ENCODE data around the gene NME2.

NME2 gene

DNA sequence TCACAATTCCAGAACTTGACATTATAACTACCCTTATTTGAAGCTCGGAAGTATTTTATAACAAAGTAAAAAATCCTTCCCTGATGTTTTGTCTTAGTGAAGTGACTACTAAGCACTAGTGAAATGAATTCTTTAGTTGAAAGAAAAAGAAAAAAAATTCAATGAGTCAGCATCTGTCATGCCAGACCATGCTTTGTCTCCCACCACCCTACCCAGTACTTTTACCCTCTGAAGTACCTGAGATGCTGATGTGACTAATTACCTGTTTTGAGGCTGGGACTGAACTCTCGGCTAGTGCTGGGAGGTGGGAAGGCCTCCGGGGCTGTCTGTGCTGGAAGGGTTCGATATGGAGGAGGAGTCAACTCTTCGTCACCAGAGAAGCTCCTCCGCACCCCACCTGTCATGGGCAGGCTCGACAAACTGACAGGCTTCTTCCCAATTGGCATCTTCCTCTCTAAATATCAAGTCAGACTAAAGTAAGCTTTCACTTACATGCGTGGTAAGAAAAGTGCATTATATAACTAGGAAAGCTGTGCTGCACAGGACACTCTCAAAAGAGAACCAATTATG lies 19.6 kb downstream of the NME2 start:
- TF ChIP-seq, protein P1, sequence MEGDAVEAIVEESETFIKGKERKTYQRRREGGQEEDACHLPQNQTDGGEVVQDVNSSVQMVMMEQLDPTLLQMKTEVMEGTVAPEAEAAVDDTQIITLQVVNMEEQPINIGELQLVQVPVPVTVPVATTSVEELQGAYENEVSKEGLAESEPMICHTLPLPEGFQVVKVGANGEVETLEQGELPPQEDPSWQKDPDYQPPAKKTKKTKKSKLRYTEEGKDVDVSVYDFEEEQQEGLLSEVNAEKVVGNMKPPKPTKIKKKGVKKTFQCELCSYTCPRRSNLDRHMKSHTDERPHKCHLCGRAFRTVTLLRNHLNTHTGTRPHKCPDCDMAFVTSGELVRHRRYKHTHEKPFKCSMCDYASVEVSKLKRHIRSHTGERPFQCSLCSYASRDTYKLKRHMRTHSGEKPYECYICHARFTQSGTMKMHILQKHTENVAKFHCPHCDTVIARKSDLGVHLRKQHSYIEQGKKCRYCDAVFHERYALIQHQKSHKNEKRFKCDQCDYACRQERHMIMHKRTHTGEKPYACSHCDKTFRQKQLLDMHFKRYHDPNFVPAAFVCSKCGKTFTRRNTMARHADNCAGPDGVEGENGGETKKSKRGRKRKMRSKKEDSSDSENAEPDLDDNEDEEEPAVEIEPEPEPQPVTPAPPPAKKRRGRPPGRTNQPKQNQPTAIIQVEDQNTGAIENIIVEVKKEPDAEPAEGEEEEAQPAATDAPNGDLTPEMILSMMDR (IDR thresholded peaks at IDR 0.05; ENCODE audit: insufficient read depth, low read depth, low read length, missing control alignments) = no peak
- DNase-seq (ENCODE audit: low read depth) = no peak
- H3K4me3 ChIP-seq (ENCODE audit: low read depth, low read length) = no peak overlapping the region

DNA sequence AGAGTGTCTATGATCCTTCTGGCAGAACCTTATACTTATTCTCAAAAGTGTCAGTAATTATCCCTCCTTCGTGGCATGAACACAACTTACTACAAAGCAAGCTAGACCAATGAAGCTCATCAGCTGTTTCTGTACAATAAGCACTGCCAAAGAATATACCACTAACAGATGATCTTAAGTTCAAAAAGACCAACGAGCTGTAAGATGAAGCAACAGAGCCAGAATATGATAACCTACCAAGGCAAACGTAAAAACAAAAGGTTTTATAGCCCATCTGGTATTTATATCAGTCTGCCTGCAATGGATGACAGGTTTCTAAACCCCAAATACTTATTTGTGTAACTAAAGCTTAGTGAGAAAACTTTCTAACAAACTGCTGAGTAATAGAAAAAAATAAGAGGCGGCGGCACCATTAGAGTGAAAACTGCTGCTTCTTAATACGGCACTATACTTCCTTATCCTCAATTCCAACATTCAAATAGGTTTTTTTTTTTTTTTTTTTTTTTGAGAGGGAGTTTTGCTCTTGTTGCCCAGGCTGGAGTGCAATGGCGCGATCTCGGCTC lies 22.1 kb downstream of the NME2 start:
- no peak for DNase-seq (ENCODE audit: low read depth)
- no peak overlapping the region for H3K4me3 ChIP-seq (ENCODE audit: low read depth, low read length)
- TF ChIP-seq, protein P1 (IDR thresholded peaks at IDR 0.05; ENCODE audit: insufficient read depth, low read depth, low read length, missing control alignments) = no peak

DNA sequence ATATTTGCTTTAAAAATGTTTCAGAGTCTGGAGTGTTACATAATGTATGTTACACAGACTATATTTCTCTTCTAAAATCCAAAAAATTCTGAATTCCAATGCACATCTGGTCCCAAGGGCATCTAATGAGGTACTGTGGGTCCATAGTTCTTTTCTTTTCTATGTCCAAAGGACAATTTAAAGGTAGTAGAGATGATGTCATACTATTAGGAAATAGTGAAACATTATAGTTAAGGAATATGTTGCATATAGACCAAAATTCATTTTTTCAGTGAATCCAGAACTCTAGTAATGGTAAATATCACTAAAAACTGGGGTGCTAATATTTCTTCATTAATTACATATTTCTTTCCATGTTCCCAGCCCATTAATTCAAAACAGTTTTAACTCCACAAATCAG lies 23.0 kb downstream of the NME2 start:
- TF ChIP-seq, protein P1 (IDR thresholded peaks at IDR 0.05; ENCODE audit: insufficient read depth, low read depth, low read length, missing control alignments) = no peak
- no peak for DNase-seq (ENCODE audit: low read depth)
- no peak overlapping the region for H3K4me3 ChIP-seq (ENCODE audit: low read depth, low read length)

DNA sequence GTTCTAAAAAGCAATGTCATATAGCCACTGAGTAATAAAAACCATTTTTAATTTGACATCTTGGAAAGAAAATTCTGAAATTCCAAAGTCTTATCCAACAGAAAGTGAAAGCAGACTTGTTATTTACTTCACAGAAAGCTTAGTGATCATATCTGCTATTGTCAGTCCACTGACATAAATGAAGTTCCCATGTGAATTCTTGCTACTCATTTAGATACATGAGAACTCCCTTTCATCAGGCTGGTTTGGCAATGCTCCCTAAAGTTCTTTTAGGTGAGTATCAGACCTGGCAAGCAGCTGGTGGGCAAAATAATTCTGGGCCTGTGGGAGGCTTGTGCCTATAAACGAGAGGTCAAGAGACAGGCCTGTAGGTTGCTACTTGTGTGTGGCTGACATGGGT lies 23.4 kb downstream of the NME2 start:
- H3K4me3 ChIP-seq (ENCODE audit: low read depth, low read length) = no peak overlapping the region
- TF ChIP-seq, protein P1 (IDR thresholded peaks at IDR 0.05; ENCODE audit: insufficient read depth, low read depth, low read length, missing control alignments) = no peak
- no peak for DNase-seq (ENCODE audit: low read depth)

DNA sequence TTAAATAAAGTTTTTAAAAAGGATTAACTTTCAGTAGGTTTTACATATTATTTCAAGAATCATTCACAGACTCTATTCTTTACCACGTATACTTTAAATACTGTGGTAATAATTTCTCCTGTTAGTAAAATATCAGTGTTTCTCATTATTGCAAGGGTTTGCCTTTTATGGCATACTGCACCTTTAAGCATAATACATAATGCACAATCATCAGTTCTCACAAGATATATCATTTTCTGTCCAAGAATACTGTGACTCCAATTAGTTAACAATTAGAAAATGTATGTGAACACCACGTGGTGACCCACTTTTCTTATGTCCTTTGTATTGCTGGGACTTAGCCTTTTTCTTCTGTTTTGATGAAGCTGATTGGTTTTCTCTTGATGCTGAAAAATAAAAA lies 25.7 kb downstream of the NME2 start:
- no peak for DNase-seq (ENCODE audit: low read depth)
- TF ChIP-seq, protein P1 (IDR thresholded peaks at IDR 0.05; ENCODE audit: insufficient read depth, low read depth, low read length, missing control alignments) = no peak

DNA sequence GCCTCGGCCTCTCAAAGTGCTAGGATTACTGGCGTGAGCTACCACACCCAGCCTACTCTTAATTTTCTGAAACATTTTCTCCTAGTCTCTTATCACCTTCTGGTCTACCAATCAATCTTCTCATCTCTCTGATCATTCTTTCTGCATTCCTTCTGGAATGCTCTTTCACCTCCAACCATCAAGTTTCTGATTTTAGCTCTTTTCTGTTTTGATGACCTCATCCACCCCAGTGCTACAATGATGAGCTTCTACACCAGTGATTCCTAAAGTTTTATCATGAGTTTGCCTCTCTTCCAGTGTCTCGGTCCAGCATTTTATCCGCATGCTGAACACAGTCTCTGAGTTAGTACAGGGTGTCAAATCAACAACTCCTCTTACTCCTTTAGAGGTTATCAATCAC lies 31.5 kb downstream of the NME2 start:
- H3K4me3 ChIP-seq (ENCODE audit: low read depth, low read length) = no peak overlapping the region
- no peak for DNase-seq (ENCODE audit: low read depth)
- TF ChIP-seq, protein P1 (IDR thresholded peaks at IDR 0.05; ENCODE audit: insufficient read depth, low read depth, low read length, missing control alignments) = no peak

More for the DNA sequence above, 25.7 kb downstream of the NME2 start:
- no peak overlapping the region for H3K4me3 ChIP-seq (ENCODE audit: low read depth, low read length)

DNA sequence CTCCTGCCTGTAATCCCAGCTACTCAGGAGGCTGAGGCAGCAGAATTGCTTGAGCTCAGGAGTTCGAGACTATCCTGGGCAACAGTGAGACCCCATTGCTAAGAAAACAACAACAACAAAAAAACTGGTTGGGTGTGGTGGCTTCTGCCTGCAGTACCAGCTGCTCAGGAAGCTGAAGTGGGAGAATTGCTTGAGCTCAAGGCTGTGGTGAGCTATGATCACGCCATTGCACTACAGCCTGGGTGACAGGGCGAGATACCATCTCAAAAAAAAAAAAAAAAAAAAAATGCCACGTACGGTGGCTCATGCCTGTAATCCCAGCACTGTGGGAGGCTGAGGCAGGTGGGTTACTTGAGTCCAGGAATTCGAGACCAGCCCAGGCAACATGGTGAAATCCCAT lies 34.1 kb downstream of the NME2 start:
- TF ChIP-seq, protein P1 (IDR thresholded peaks at IDR 0.05; ENCODE audit: insufficient read depth, low read depth, low read length, missing control alignments) = no peak
- H3K4me3 ChIP-seq (ENCODE audit: low read depth, low read length) = no peak overlapping the region
- DNase-seq (ENCODE audit: low read depth) = no peak

Data from GM12865 (cell line).